K562 (cell line): Measurements from ENCODE around the gene ZW10. TPM values are rescaled to one million over a fixed set of nuclear protein-coding genes. Genes with fewer than 3 reads are reported as not detected.
"Not testable (repeated sequence)": the region's sequence is repeated elsewhere in the genome, so short reads cannot be mapped to it uniquely, and the experiment has no call there.

Source experiments
- ATAC-seq: fragments of 200-7000 bp; cut with Tn5 transposase; 3 replicates; pipeline ENCODE4 v1.9.1; 2020; ENCODE audit warnings: moderate library complexity
- BruUV-seq: library from RNA; stranded (reverse); fragments of 400-500 nt; replicated peaks from 2 replicates; lab custom pipeline; 2021; lab: Mats Ljungman, UMichigan
- CTCF ChIA-PET: fragments of 300-600 bp; formaldehyde crosslinking; extraction: SDS; loops from one replicate; lab custom pipeline; 2021; ENCODE audit warnings: low intra/inter-chr PET ratio; lab: Yijun Ruan, JAX
- POLR2A ChIA-PET: fragments of 300-600, 350-650 bp; sonication (Branson Sonifier 250); formaldehyde crosslinking; extraction: SDS; loops from one replicate; lab custom pipeline; 2021; ENCODE audit warnings: antibody characterized with exemption, inconsistent platforms; lab: Yijun Ruan, JAX
- DNase-seq, 4 experiments: peaks; one replicate each; pipeline versions ENCODE4 v3.0.0 to v3.0.0-alpha.2; 2011 to 2018; ENCODE audit warnings: low spot score in 3 of 4, mixed read lengths in 3 of 4; ENCODE audit errors: extremely low read depth in 1 of 4
- FAIRE-seq: peaks from 2 replicates; lab custom pipeline; 2011; peaks lifted over from hg19 to GRCh38; lab: Jason Lieb, UNC
- H2AFZ ChIP-seq: 2 replicates; pipeline ENCODE4 v1.6.0; 2011; ENCODE audit warnings: low read depth, low read length, control low read depth, inconsistent platforms
- H3K27ac ChIP-seq: fragments of 200-600 bp; 3 replicates; pipeline ENCODE4 v1.8.0; 2011; ENCODE audit warnings: low read depth, mild to moderate bottlenecking, control low read depth, inconsistent platforms, low read length, moderate library complexity, mixed read lengths; ENCODE audit errors: extremely low read depth
- H3K27me3 ChIP-seq, 2 experiments: fragments of 300-600 bp in 1 of 2; 2 replicates in 1 of 2; 3 replicates in 1 of 2; pipeline versions ENCODE4 v1.6.0 to v1.8.0; 2011; ENCODE audit warnings: inconsistent platforms in 2 of 2, low read length in 2 of 2, mild to moderate bottlenecking in 1 of 2, mixed read lengths in 1 of 2, moderate library complexity in 1 of 2; ENCODE audit not compliant: control insufficient read depth in 2 of 2, insufficient read depth in 2 of 2
- H3K36me3 ChIP-seq: fragments of 300-600 bp; 3 replicates; pipeline ENCODE4 v1.8.0; 2011; ENCODE audit warnings: mild to moderate bottlenecking, low read length, inconsistent platforms; ENCODE audit not compliant: control insufficient read depth, insufficient read depth
- H3K4me1 ChIP-seq, 2 experiments: fragments of 200-600 bp in 1 of 2; replicated peaks in 1 of 2; 2 replicates in 1 of 2; 3 replicates in 1 of 2; pipeline versions ENCODE4 v1.5.1 to v1.8.0; 2011; ENCODE audit warnings: inconsistent platforms in 2 of 2, low read length in 2 of 2, mild to moderate bottlenecking in 1 of 2, mixed read lengths in 1 of 2, moderate library complexity in 1 of 2; ENCODE audit not compliant: control insufficient read depth in 2 of 2, insufficient read depth in 2 of 2
- H3K4me2 ChIP-seq: 2 replicates; pipeline ENCODE4 v1.6.1; 2011; ENCODE audit warnings: low read length, control low read depth, inconsistent platforms, mixed read lengths; ENCODE audit not compliant: insufficient read depth
- H3K4me3 ChIP-seq: fragments of 200-600 bp; sonication (generic), shearing (Covaris generic); 2 replicates; pipeline ENCODE4 v1.5.1; 2016; ENCODE audit warnings: control low read depth, inconsistent platforms
- H3K79me2 ChIP-seq: fragments of 200-600 bp; 3 replicates; pipeline ENCODE4 v1.8.0; 2011; ENCODE audit warnings: low read length, inconsistent platforms; ENCODE audit not compliant: control insufficient read depth, insufficient read depth
- H3K9ac ChIP-seq, 2 experiments: 2 replicates each; pipeline versions ENCODE4 v1.6.0 to v1.6.1; 2011; ENCODE audit warnings: low read depth in 2 of 2, low read length in 2 of 2, control low read depth in 1 of 2, inconsistent platforms in 1 of 2, mild to moderate bottlenecking in 1 of 2, mixed read lengths in 1 of 2; ENCODE audit not compliant: insufficient read depth in 1 of 2
- H3K9me1 ChIP-seq: one replicate; pipeline ENCODE4 v1.6.0; 2011; ENCODE audit warnings: inconsistent platforms, mild to moderate bottlenecking, low read length, moderate library complexity; ENCODE audit not compliant: control insufficient read depth, insufficient read depth
- H3K9me3 ChIP-seq: replicated peaks from 2 replicates; pipeline ENCODE4 v1.5.1; 2011; ENCODE audit warnings: low read depth, low read length, inconsistent platforms; ENCODE audit not compliant: control insufficient read depth, insufficient read depth
- H4K20me1 ChIP-seq: replicated peaks from 2 replicates; pipeline ENCODE4 v1.6.1; 2011; ENCODE audit warnings: low read length, inconsistent platforms, mixed read lengths; ENCODE audit not compliant: control insufficient read depth, insufficient read depth
- EHMT2 ChIP-seq: fragments of 450-650 bp; IDR thresholded peaks from 2 replicates; pipeline ENCODE4 v1.6.1; 2018; ENCODE audit warnings: antibody characterized with exemption
- HMGN3 ChIP-seq: IDR thresholded peaks from 2 replicates; pipeline ENCODE4 v1.6.1; 2011; ENCODE audit warnings: borderline replicate concordance, low read depth, mild to moderate bottlenecking, mixed read lengths, low read length; ENCODE audit not compliant: insufficient read length; ENCODE audit errors: extremely low read depth
- MCM7 ChIP-seq, 2 experiments: fragments of 450-650 bp; IDR thresholded peaks; 2 replicates each; pipeline ENCODE4 v1.6.1; 2016 to 2018
- PHF20 ChIP-seq: fragments of 450-650 bp; IDR thresholded peaks from 2 replicates; pipeline ENCODE4 v1.6.1; 2018; ENCODE audit not compliant: partially characterized antibody
- PTRF ChIP-seq: fragments of 450-650 bp; IDR thresholded peaks from 2 replicates; pipeline ENCODE4 v1.6.1; 2016; ENCODE audit warnings: mild to moderate bottlenecking, missing genetic modification characterization, missing compliant biosample characterization
- PTTG1 ChIP-seq: fragments of 450-650 bp; IDR thresholded peaks from 2 replicates; pipeline ENCODE4 v1.6.1; 2016; ENCODE audit warnings: low read depth, mild to moderate bottlenecking, missing genetic modification characterization, missing compliant biosample characterization
- ZNF431 ChIP-seq: sonication (generic); formaldehyde crosslinking; IDR thresholded peaks from 2 replicates; pipeline ENCODE4 v1.8.0; 2022; ENCODE audit warnings: mild to moderate bottlenecking, missing genetic modification reagents
- WGBS: fragments of 100-300 bp; shearing (Covaris generic); methylation state at CpG from one replicate; pipeline ENCODE4 v1.1.6; 2016; ENCODE audit warnings: low coverage, mixed read lengths; ENCODE audit not compliant: insufficient coverage; ENCODE audit errors: missing lambda C conversion rate; 5-methylcytosine and 5-hydroxymethylcytosine counted together
- in situ Hi-C: fragments of 300-500 bp; cut with MboI; formaldehyde crosslinking; loops from 4 replicates; pipeline ENCODE4 v1.15.0; 2018; ENCODE audit warnings: inconsistent platforms, mixed read lengths
- intact Hi-C: fragments of 100-400 bp; cut with micrococcal nuclease; formaldehyde crosslinking; loops from 2 replicates; pipeline ENCODE4 v1.14.2; 2022
- polyA plus RNA-seq, 8 experiments: library from polyadenylated mRNA; depleted of rRNA in 4 of 8; stranded (reverse) in 5 of 8; unstranded in 3 of 8; fragments of >200 nt; fragmentation: Nextera tagmentation in 2 of 8; fragmentation: Illumina TruSeq in 1 of 8; extraction: Ambion mirVana in 2 of 8; extraction: Trizol in 1 of 8; gene quantifications; 2 replicates each; pipeline versions ENCODE4 v1.2.1 to v1.2.3, GENCODE V29; 2011 to 2014; ENCODE audit warnings: inconsistent platforms in 1 of 8, missing spikeins in 1 of 8
- total RNA-seq, 7 experiments: library from RNA; depleted of rRNA in 6 of 7; stranded (reverse); fragments of >200 nt in 6 of 7; fragmentation: Illumina TruSeq in 2 of 7; extraction: Trizol in 2 of 7; gene quantifications; 2 replicates each; pipeline versions ENCODE4 v1.2.1 to v1.2.3, GENCODE V29; 2011 to 2021; ENCODE audit warnings: low replicate concordance in 1 of 7

Gene ZW10
- total and polyA plus RNA-seq, 9 of the 15 experiments (the other 6 are each of a cell fraction or from before 2014, with no cell fraction given) = 9.4 to 37.7 (median 25.0) TPM

DNA sequence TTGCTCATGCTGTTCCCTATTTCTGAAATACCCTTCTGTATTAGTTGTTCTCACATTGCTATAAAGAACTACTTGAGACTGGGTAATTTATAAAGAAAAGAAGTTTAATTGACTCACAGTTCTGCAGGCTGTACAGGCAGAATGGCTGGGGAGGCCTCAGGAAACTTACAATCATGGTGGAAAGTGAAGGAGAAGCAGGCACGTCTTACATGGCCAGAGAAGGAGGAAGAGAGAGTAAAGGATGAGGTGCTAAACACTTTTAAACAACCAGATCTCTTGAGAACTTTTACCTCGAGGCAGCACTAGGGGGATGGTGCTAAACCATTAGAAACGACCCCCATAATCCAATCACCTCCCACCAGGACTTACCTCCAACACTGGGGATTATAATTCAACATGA, 53.0 kb downstream of the ZW10 start:
- ATAC-seq, H3K27ac ChIP-seq, H4K20me1 ChIP-seq, DNase-seq, CTCF ChIA-PET, FAIRE-seq, H3K27me3 ChIP-seq, H3K4me1 ChIP-seq, H3K4me2 ChIP-seq, H3K79me2 ChIP-seq, H3K9me3 ChIP-seq, BruUV-seq, H3K9me1 ChIP-seq, H2AFZ ChIP-seq, in situ Hi-C loops, intact Hi-C loops, POLR2A ChIA-PET, H3K4me3 ChIP-seq, H3K36me3 ChIP-seq, H3K9ac ChIP-seq: not testable (repeated sequence)
- 13% methylated on average over 3 of the region's 3 CpGs for WGBS
- TF ChIP-seq ZNF431 = peak; percentile 93

DNA sequence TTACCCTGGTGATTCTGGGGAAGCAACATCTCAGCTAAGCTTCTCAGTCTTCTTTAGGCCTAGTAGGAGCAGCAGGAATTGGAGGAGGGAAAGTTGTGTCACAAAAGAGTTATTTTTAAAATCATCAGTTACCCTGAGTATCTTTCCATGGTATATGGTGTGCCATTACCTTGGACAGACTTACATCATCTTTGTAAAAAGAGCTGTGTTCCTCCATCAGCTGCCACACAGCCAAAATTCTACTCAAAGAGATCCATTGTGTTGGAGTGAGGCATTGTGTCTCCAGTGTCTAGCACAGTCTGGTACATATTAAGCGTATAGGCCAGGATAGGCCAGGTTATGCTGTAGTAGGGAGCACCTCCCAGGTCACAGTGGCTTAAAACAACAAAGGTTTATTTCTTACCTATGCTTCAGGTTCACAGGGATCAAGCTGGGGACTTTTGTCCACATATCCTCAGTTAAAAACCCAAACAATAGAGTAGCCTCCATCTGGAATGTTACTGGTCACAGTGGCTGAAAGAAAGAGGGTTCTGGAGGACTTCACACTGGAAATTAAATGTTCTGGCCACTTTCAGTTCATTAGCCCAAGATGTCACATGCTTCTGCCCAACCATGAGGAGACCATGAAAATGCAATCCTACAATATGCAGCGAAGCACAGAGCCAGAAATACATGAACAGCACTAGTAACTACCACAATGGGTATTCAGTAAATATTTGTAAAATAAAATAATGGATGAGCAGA, 57.4 kb downstream of the ZW10 start:
- no peaks in the 10 kb centered on the region for H3K27me3 ChIP-seq
- TF ChIP-seq EHMT2 = no peak
- TF ChIP-seq PHF20 = no peak
- no peak for TF ChIP-seq MCM7 (IDR thresholded peaks at IDR 0.05)
- TF ChIP-seq PTRF (tag) = no peak
- no peak for TF ChIP-seq HMGN3
- TF ChIP-seq PTTG1 (tag) = no peak
- H3K4me1 ChIP-seq = peaks cover 3 to 7% of the 10 kb centered on the region in 2 experiments; a peak in 4 of 5 replicates
- H4K20me1 ChIP-seq = no peaks in the 10 kb centered on the region
- no peak for DNase-seq
- POLR2A ChIA-PET = interaction anchor here (0.6 kb wide), 1 partner anchor 1998 kb away, joined by 3 read pairs; no protein-coding TSS in a partner anchor
- peaks cover 2% of the 10 kb centered on the region; the same call in 1 of the 3 replicates for H3K36me3 ChIP-seq
- intact Hi-C loops = no loop called here
- peak overlapping the region; percentile 38 for H2AFZ ChIP-seq
- H3K4me3 ChIP-seq = no peak overlapping the region
- ATAC-seq = no peak
- no peak for FAIRE-seq
- in situ Hi-C loops = no loop called here
- WGBS = 37% methylated on average over 2 of the region's 2 CpGs
- H3K9me1 ChIP-seq = no peaks in the 10 kb centered on the region
- no peak overlapping the region for H3K27ac ChIP-seq
- no peaks in the 10 kb centered on the region for H3K79me2 ChIP-seq
- CTCF ChIA-PET = interaction anchor here (0.7 kb wide), 1 partner anchor 188 kb away, joined by 4 read pairs; no protein-coding TSS in a partner anchor
- no peak overlapping the region for H3K4me2 ChIP-seq
- no peak overlapping the region for H3K9ac ChIP-seq
- H3K9me3 ChIP-seq = no peaks in the 10 kb centered on the region
- no TSS peak for BruUV-seq
